GM20000 (cell line): ENCODE measurements around the gene VAT1.

Experiments
- DNase-seq: peaks from one replicate; pipeline ENCODE4 v3.0.0; 2012; ENCODE audit warnings: low spot score
- TF ChIP-seq, protein P1 (sequence below): IDR thresholded peaks from 2 replicates; pipeline ENCODE4 v1.5.1; 2012; ENCODE audit warnings: mild to moderate bottlenecking, control low read depth; ENCODE audit errors: extremely low read depth, missing control alignments

VAT1 gene

DNA sequence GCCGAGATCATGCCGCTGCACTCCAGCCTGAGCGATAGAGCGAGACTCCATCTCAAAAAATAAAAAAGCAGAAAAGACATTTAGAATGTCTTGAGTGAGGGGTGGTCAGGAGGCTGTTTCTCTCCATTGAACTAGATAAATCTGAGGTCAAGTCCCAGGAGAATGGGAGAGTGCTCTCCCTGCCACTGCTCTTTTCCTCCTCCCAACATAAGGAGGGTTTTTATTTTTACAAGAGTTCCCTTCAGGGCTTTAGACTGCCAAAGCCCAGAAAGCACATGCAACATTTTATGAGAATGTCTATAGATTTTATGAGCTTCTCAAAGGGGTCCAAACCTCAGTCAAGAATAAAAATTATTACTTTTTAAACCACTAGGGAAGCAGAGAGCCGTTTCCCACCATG lies 4.4 kb upstream of the VAT1 start:
- DNase-seq, result no peak
- TF ChIP-seq, protein P1, sequence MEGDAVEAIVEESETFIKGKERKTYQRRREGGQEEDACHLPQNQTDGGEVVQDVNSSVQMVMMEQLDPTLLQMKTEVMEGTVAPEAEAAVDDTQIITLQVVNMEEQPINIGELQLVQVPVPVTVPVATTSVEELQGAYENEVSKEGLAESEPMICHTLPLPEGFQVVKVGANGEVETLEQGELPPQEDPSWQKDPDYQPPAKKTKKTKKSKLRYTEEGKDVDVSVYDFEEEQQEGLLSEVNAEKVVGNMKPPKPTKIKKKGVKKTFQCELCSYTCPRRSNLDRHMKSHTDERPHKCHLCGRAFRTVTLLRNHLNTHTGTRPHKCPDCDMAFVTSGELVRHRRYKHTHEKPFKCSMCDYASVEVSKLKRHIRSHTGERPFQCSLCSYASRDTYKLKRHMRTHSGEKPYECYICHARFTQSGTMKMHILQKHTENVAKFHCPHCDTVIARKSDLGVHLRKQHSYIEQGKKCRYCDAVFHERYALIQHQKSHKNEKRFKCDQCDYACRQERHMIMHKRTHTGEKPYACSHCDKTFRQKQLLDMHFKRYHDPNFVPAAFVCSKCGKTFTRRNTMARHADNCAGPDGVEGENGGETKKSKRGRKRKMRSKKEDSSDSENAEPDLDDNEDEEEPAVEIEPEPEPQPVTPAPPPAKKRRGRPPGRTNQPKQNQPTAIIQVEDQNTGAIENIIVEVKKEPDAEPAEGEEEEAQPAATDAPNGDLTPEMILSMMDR, result no peak

- TF ChIP-seq, protein P1, result no peak
Measured at GRCh38 chr17:43025766-43026537, 3.8 kb upstream of the VAT1 start.

DNA sequence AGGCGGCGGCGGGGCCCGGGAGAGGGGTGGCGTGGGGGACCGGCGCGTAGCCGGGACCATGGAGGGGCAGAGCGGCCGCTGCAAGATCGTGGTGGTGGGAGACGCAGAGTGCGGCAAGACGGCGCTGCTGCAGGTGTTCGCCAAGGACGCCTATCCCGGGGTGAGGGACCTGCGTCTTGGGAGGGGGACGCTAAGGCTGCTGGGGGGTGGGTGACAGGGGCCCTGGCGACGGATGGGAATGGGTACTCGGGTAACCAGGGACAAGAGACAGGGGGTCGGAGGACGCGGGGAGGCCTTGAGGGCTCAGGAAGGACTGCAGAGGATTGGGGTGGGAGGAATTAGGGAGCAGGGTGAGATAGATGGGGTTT lies 3.1 kb upstream of the VAT1 start:
- TF ChIP-seq, protein P1, result no peak
- no peak for DNase-seq

More at GRCh38 chr17:43025766-43026537, 3.8 kb upstream of the VAT1 start:
- no peak for DNase-seq

DNA sequence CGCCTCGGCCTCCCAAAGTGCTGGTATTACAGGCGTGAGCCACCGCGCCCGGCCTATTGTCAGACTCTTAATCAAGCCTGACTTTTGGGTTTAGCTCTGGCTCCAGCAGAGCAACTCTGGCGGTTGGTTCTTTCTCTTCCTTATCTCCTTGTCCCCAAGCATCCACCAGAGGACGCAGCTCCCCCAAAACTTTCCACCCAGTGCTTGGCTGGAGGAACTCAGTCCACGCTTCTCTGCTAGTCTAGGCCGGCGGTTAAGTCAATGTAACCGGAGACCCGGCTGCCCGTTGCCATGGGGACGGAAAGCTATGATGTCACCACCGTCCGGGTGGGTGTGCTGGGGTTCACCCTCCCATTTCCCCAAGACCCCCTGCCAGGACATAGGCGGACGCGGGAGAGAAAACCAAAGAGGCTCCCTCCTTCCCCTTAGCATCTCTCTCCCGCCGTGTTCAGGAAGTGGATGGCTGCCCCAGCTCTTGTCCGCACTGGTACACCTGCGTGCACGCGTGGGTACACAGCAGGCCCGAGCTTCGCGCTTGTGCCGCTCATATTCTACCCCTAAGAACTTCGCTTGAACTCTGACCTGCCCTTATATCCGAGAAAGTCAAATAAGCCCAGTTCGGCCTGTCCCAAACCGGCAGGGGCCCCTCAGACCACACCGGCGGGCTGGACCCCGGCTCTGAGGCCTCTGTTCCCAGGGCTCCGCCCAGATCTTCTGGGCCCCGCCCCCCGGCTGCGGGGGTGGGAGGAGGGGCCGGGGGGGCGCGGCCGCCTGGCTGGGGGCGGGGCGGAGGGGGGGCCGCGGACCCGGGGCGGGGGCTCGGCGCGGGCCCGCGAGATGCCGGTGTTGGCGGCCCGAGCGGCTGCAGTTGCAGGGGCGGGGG lies 2.5 kb upstream of the VAT1 start, which contains the start of gene RND2:
TSS of gene RND2 (plus strand) at position 825 of the 883 bp plus-strand sequence. CDS start 117 bp downstream, outside the sequence.
- TF ChIP-seq, protein P1, result peak; percentile 50

DNA sequence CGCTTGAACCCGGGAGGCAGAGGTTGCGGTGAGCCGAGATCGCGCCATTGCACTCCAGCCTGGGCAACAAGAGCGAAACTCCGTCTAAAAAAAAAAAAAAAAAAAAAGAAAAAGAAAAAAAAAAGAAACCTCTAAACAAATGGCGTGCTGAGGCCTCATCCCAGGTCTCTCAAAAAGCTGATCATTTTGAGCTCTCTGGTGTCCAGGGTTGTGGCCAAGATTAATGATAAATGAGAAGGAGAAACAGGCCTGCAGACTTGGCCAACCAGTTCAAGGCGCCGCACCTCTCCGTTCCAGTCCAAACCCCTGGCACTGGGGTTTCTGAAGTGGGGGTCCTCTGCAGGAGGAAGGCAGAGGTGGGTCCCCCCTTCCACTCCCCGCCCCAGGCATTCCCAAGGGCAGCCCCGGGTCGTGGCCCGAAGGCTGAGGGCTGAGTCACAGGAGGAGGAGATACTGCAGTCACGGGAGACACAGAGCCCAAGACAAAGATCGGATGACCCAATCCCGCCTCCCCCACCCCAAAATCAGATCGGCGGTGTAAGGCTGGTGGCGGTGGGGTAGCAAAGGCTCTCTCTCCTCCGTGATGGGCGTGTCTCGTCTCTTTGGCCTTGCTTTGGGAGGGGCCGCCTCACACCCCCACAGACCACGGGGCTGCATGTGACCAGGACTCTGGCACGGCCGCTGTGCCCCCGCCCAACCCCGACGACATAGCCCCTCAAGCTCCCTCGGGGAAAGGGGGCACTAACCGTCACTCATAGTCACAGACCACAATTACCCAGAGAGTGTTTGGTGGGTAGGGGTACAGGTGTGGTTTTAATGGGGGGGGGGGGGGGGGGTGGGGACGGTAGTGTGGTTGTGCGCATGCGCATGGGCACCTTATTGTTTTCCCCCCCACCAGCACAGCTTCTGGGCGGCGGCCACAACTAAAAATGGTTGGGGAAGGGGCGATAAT lies 1.1 kb downstream of the VAT1 start:
- TF ChIP-seq, protein P1, result no peak
- DNase-seq, result peak; percentile 70

More for the DNA sequence above, 2.5 kb upstream of the VAT1 start, which contains the start of gene RND2:
- peak; percentile 94 for DNase-seq

DNA sequence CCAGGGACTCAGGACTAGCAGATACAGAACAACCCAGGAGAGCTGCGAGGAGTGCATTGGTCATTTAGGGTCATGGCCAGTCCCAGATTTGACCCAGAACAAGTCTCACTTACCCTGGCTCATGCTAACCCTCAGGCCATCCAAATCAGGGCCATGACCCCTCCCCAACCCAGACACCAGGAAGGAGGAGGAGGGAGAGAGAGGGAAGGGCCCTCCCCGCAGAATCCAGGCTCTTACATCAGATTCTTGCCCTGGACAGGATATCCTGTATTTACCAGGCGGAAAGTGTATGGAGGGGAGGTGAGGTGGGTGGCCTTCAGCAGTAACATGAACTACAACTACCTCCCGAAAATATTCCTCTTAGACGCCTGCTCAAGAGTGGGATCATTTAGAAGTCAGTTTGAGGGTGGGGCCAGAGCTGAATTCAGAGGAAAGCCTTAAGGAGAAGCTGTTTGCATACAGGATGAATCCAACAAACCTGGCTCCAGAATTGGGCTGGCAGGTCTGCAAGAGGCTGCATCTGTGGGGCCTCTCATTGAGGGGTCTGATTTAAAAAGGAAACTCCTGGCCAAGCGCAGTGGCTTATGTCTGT lies 2.1 kb downstream of the VAT1 start:
- TF ChIP-seq, protein P1, result no peak
- no peak for DNase-seq
